ENCODE measurements around the gene SSH2.
A peak's percentile ranks its signal among the peaks of the same experiment; 100 is the strongest.
"Not testable (repeated sequence)": the region's sequence is repeated elsewhere in the genome, so short reads cannot be mapped to it uniquely, and the experiment has no call there.

Gene SSH2

GRCh38 chr17:29802246-29802645 is 127.8 kb downstream of the SSH2 start:
- Mint-ChIP-seq H3K4me1 (peaks cover 2% of the 10 kb centered on the region), H3K36me3 (ENCODE audit: insufficient read depth) (peaks cover 4% of the 10 kb centered on the region)

GRCh38 chr17:29800457-29800856 is 129.6 kb downstream of the SSH2 start:
- no peaks in the 10 kb centered on the region for H3K4me1 Mint-ChIP-seq
- ATAC-seq (replicated peaks; ENCODE audit: extremely low read depth, poor library complexity, severe bottlenecking) (no peak), DNase-seq (ENCODE audit: low spot score in 2 of 2) (no peak)
- H3K27ac Mint-ChIP-seq (ENCODE audit: low read depth) = no peak overlapping the region
- H3K36me3 Mint-ChIP-seq (ENCODE audit: insufficient read depth) = peaks cover 2% of the 10 kb centered on the region
- H3K9me3 Mint-ChIP-seq = no peaks in the 10 kb centered on the region
- H3K27me3 Mint-ChIP-seq = no peaks in the 10 kb centered on the region
- H3K4me3 Mint-ChIP-seq = no peak overlapping the region

More at GRCh38 chr17:29802246-29802645, 127.8 kb downstream of the SSH2 start:
- ATAC-seq (replicated peaks; ENCODE audit: extremely low read depth, poor library complexity, severe bottlenecking) = no peak
- DNase-seq (ENCODE audit: low spot score in 2 of 2) = no peak
- Mint-ChIP-seq H3K27ac (ENCODE audit: low read depth) (no peak overlapping the region), H3K9me3 (no peaks in the 10 kb centered on the region), H3K4me3 (no peak overlapping the region), H3K27me3 (no peaks in the 10 kb centered on the region)

GRCh38 chr17:29796652-29797051 is 133.4 kb downstream of the SSH2 start:
- no peak for ATAC-seq (replicated peaks; ENCODE audit: extremely low read depth, poor library complexity, severe bottlenecking)
- H3K4me1 Mint-ChIP-seq = no peaks in the 10 kb centered on the region
- peaks cover 5% of the 10 kb centered on the region for H3K36me3 Mint-ChIP-seq (ENCODE audit: insufficient read depth)
- no peak overlapping the region for H3K27ac Mint-ChIP-seq (ENCODE audit: low read depth)
- H3K9me3 Mint-ChIP-seq = no peaks in the 10 kb centered on the region
- H3K4me3 Mint-ChIP-seq = no peak overlapping the region
- DNase-seq (ENCODE audit: low spot score in 2 of 2) = no peak
- H3K27me3 Mint-ChIP-seq = no peaks in the 10 kb centered on the region

GRCh38 chr17:29793501-29793900 is 136.5 kb downstream of the SSH2 start:
- Mint-ChIP-seq H3K9me3 (no peaks in the 10 kb centered on the region), H3K4me1 (no peaks in the 10 kb centered on the region), H3K27me3 (no peaks in the 10 kb centered on the region), H3K36me3 (ENCODE audit: insufficient read depth) (peaks cover 3% of the 10 kb centered on the region), H3K4me3 (no peak overlapping the region), H3K27ac (ENCODE audit: low read depth) (no peak overlapping the region)
- ATAC-seq (replicated peaks; ENCODE audit: extremely low read depth, poor library complexity, severe bottlenecking) (no peak), DNase-seq (ENCODE audit: low spot score in 2 of 2) (no peak)

- DNase-seq (ENCODE audit: low spot score in 2 of 2) = no peak
- H3K27me3 Mint-ChIP-seq = no peaks in the 10 kb centered on the region
- no peak for ATAC-seq (replicated peaks; ENCODE audit: extremely low read depth, poor library complexity, severe bottlenecking)
- no peak overlapping the region for H3K27ac Mint-ChIP-seq (ENCODE audit: low read depth)
- no peak overlapping the region for H3K4me3 Mint-ChIP-seq
- no peaks in the 10 kb centered on the region for H3K4me1 Mint-ChIP-seq
- H3K9me3 Mint-ChIP-seq = no peaks in the 10 kb centered on the region
- H3K36me3 Mint-ChIP-seq (ENCODE audit: insufficient read depth) = peaks cover 3% of the 10 kb centered on the region
Observed at GRCh38 chr17:29791336-29792080, 138.5 kb downstream of the SSH2 start.

GRCh38 chr17:29789196-29790170 is 140.5 kb downstream of the SSH2 start:
- no peak overlapping the region for H3K27ac Mint-ChIP-seq (ENCODE audit: low read depth)
- H3K9me3 Mint-ChIP-seq = no peaks in the 10 kb centered on the region
- no peaks in the 10 kb centered on the region for H3K27me3 Mint-ChIP-seq
- no peak for ATAC-seq (replicated peaks; ENCODE audit: extremely low read depth, poor library complexity, severe bottlenecking)
- no peak for DNase-seq (ENCODE audit: low spot score in 2 of 2)
- no peaks in the 10 kb centered on the region for H3K4me1 Mint-ChIP-seq
- H3K4me3 Mint-ChIP-seq = no peak overlapping the region
- H3K36me3 Mint-ChIP-seq (ENCODE audit: insufficient read depth) = peaks cover 3% of the 10 kb centered on the region

GRCh38 chr17:29787995-29788394 is 142.0 kb downstream of the SSH2 start:
- Mint-ChIP-seq H3K27me3 (no peaks in the 10 kb centered on the region), H3K27ac (ENCODE audit: low read depth) (no peak overlapping the region)
- no peak for ATAC-seq (replicated peaks; ENCODE audit: extremely low read depth, poor library complexity, severe bottlenecking)

GRCh38 chr17:29782917-29783316 is 147.1 kb downstream of the SSH2 start:
- no peak overlapping the region for H3K4me3 Mint-ChIP-seq
- peaks cover 7% of the 10 kb centered on the region for H3K36me3 Mint-ChIP-seq (ENCODE audit: insufficient read depth)
- H3K27ac Mint-ChIP-seq (ENCODE audit: low read depth) = no peak overlapping the region
- no peak for DNase-seq (ENCODE audit: low spot score in 2 of 2)
- no peaks in the 10 kb centered on the region for H3K27me3 Mint-ChIP-seq
- no peaks in the 10 kb centered on the region for H3K9me3 Mint-ChIP-seq
- peaks cover 9% of the 10 kb centered on the region for H3K4me1 Mint-ChIP-seq
- ATAC-seq (replicated peaks; ENCODE audit: extremely low read depth, poor library complexity, severe bottlenecking) = no peak

More at GRCh38 chr17:29787995-29788394, 142.0 kb downstream of the SSH2 start:
- Mint-ChIP-seq H3K36me3 (ENCODE audit: insufficient read depth) (peaks cover 5% of the 10 kb centered on the region), H3K4me1 (no peaks in the 10 kb centered on the region), H3K9me3 (no peaks in the 10 kb centered on the region), H3K4me3 (no peak overlapping the region)
- no peak for DNase-seq (ENCODE audit: low spot score in 2 of 2)

GRCh38 chr17:29779812-29780190 is 150.2 kb downstream of the SSH2 start:
- not testable (repeated sequence) for H3K4me1 Mint-ChIP-seq; H3K36me3 Mint-ChIP-seq (ENCODE audit: insufficient read depth); H3K4me3 Mint-ChIP-seq; H3K27ac Mint-ChIP-seq (ENCODE audit: low read depth); DNase-seq (ENCODE audit: low spot score in 2 of 2); H3K27me3 Mint-ChIP-seq; ATAC-seq (replicated peaks; ENCODE audit: extremely low read depth, poor library complexity, severe bottlenecking); H3K9me3 Mint-ChIP-seq

- H3K4me1 Mint-ChIP-seq = peaks cover 9% of the 10 kb centered on the region
- H3K36me3 Mint-ChIP-seq (ENCODE audit: insufficient read depth) = peaks cover 7% of the 10 kb centered on the region
- no peaks in the 10 kb centered on the region for H3K27me3 Mint-ChIP-seq
- ATAC-seq (replicated peaks; ENCODE audit: extremely low read depth, poor library complexity, severe bottlenecking) = peak; percentile 97
- no peak overlapping the region for H3K4me3 Mint-ChIP-seq
- no peak overlapping the region for H3K27ac Mint-ChIP-seq (ENCODE audit: low read depth)
- peak; percentile 77 to 79 for DNase-seq (ENCODE audit: low spot score in 2 of 2)
- H3K9me3 Mint-ChIP-seq = no peaks in the 10 kb centered on the region
Observed at GRCh38 chr17:29778956-29779811, 150.8 kb downstream of the SSH2 start.

GRCh38 chr17:29777663-29778062 is 152.4 kb downstream of the SSH2 start:
- H3K36me3 Mint-ChIP-seq (ENCODE audit: insufficient read depth) = peaks cover 2% of the 10 kb centered on the region
- ATAC-seq (replicated peaks; ENCODE audit: extremely low read depth, poor library complexity, severe bottlenecking) = no peak
- H3K4me1 Mint-ChIP-seq = peaks cover 9% of the 10 kb centered on the region
- no peaks in the 10 kb centered on the region for H3K27me3 Mint-ChIP-seq
- no peak overlapping the region for H3K4me3 Mint-ChIP-seq
- H3K9me3 Mint-ChIP-seq = no peaks in the 10 kb centered on the region
- no peak overlapping the region for H3K27ac Mint-ChIP-seq (ENCODE audit: low read depth)
- DNase-seq (ENCODE audit: low spot score in 2 of 2) = no peak

GRCh38 chr17:29776026-29776425 is 154.0 kb downstream of the SSH2 start:
- ATAC-seq (replicated peaks; ENCODE audit: extremely low read depth, poor library complexity, severe bottlenecking) (no peak), DNase-seq (ENCODE audit: low spot score in 2 of 2) (no peak)
- H3K27ac Mint-ChIP-seq (ENCODE audit: low read depth) = no peak overlapping the region
- H3K9me3 Mint-ChIP-seq = no peaks in the 10 kb centered on the region
- no peak overlapping the region for H3K4me3 Mint-ChIP-seq
- no peaks in the 10 kb centered on the region for H3K36me3 Mint-ChIP-seq (ENCODE audit: insufficient read depth)
- no peaks in the 10 kb centered on the region for H3K27me3 Mint-ChIP-seq
- H3K4me1 Mint-ChIP-seq = peaks cover 9% of the 10 kb centered on the region
